ENCODE measurements around the gene SELENON. TPM values are rescaled to one million over a fixed set of nuclear protein-coding genes. Genes with fewer than 3 reads are reported as not detected.

SELENON gene
- total and polyA plus RNA-seq, 2 of the 13 experiments (the other 11 are each of a cell fraction or from before 2014, with no cell fraction given) = 3.8 to 8.0 TPM

DNA sequence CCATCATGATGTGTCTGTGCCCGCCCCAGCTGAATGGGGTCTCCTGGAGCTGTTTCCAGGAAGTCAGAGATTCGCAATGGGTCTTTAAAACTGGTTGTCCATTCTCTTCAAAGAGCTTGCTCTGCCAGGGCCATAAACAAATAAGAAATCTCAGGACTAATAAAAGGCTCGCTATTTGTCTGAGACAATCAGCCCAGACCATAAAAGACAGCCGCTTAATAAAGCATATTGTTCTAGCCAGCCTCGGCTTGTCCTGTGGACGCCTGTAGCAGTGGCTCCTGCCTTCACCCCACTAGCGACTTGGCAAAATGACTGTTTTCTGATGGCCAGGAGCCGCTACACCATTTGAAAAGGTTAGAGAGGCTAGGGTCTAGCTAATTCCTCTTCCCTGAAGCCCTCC, 20.6 kb upstream of the SELENON start:
- Histone ChIP-seq H3K27ac (ENCODE audit: extremely low read length, insufficient read depth, low read length) (no peak overlapping the region), H3K9ac (ENCODE audit: insufficient read depth, low read depth, low read length) (no peak overlapping the region), H2AFZ (ENCODE audit: low read length) (no peak overlapping the region), H4K20me1 (ENCODE audit: insufficient read depth, low read length) (no peaks in the 10 kb centered on the region), H3K4me2 (ENCODE audit: low read depth, low read length) (no peak overlapping the region), H3K79me2 (ENCODE audit: insufficient read depth, low read length) (no peaks in the 10 kb centered on the region), H3K4me3 (replicated peaks in 1 of 3; ENCODE audit: insufficient read depth in 1 of 3, low read depth in 2 of 3, low read length in 3 of 3) (no peak overlapping the region), H3K27me3 (ENCODE audit: control insufficient read depth in 1 of 2, insufficient read depth in 2 of 2, low read length in 2 of 2) (peaks cover 0 to 32% of the 10 kb centered on the region in 2 experiments; a peak in 4 of 5 replicates), H3K4me1 (ENCODE audit: insufficient read depth, low read length) (peaks cover 32% of the 10 kb centered on the region), H3K9me3 (ENCODE audit: low read length) (no peaks in the 10 kb centered on the region), H3K36me3 (replicated peaks in 1 of 2; ENCODE audit: control insufficient read depth in 1 of 2, insufficient read depth in 2 of 2, low read length in 2 of 2) (no peaks in the 10 kb centered on the region)
- POLR2A ChIA-PET = no interaction called here
- in situ Hi-C loops (cut with HindIII; ENCODE audit: extremely low pct_ligation_motif_present, low pct_unique_long_range_greater_than_20kb) = no loop called here
- intact Hi-C loops (cut with micrococcal nuclease; ENCODE audit: unreplicated experiment) = loop anchor here (10.0 kb wide), 1 partner anchor 85 kb away; no protein-coding TSS in a partner anchor
- WGBS (ENCODE audit: low lambda C conversion rate) = 56% methylated on average over 8 of the region's 8 CpGs
- CTCF ChIA-PET (ENCODE audit: low intra/inter-chr PET ratio, low total read pairs) = no interaction called here
- ATAC-seq (no peak), FAIRE-seq (no peak), DNase-seq (ENCODE audit: low spot score) (no peak)
- no peak for TF ChIP-seq ZNF34 (CRISPR knock-in tag; IDR thresholded peaks at IDR 0.05; ENCODE audit: borderline replicate concordance)
- TF ChIP-seq, protein P1, sequence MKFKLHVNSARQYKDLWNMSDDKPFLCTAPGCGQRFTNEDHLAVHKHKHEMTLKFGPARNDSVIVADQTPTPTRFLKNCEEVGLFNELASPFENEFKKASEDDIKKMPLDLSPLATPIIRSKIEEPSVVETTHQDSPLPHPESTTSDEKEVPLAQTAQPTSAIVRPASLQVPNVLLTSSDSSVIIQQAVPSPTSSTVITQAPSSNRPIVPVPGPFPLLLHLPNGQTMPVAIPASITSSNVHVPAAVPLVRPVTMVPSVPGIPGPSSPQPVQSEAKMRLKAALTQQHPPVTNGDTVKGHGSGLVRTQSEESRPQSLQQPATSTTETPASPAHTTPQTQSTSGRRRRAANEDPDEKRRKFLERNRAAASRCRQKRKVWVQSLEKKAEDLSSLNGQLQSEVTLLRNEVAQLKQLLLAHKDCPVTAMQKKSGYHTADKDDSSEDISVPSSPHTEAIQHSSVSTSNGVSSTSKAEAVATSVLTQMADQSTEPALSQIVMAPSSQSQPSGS (CRISPR knock-in tag; IDR thresholded peaks at IDR 0.05) = no peak
- TF ChIP-seq, protein P2, sequence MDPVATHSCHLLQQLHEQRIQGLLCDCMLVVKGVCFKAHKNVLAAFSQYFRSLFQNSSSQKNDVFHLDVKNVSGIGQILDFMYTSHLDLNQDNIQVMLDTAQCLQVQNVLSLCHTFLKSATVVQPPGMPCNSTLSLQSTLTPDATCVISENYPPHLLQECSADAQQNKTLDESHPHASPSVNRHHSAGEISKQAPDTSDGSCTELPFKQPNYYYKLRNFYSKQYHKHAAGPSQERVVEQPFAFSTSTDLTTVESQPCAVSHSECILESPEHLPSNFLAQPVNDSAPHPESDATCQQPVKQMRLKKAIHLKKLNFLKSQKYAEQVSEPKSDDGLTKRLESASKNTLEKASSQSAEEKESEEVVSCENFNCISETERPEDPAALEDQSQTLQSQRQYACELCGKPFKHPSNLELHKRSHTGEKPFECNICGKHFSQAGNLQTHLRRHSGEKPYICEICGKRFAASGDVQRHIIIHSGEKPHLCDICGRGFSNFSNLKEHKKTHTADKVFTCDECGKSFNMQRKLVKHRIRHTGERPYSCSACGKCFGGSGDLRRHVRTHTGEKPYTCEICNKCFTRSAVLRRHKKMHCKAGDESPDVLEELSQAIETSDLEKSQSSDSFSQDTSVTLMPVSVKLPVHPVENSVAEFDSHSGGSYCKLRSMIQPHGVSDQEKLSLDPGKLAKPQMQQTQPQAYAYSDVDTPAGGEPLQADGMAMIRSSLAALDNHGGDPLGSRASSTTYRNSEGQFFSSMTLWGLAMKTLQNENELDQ (CRISPR knock-in tag; IDR thresholded peaks at IDR 0.05; ENCODE audit: borderline replicate concordance) = no peak
- TF ChIP-seq, protein P3, sequence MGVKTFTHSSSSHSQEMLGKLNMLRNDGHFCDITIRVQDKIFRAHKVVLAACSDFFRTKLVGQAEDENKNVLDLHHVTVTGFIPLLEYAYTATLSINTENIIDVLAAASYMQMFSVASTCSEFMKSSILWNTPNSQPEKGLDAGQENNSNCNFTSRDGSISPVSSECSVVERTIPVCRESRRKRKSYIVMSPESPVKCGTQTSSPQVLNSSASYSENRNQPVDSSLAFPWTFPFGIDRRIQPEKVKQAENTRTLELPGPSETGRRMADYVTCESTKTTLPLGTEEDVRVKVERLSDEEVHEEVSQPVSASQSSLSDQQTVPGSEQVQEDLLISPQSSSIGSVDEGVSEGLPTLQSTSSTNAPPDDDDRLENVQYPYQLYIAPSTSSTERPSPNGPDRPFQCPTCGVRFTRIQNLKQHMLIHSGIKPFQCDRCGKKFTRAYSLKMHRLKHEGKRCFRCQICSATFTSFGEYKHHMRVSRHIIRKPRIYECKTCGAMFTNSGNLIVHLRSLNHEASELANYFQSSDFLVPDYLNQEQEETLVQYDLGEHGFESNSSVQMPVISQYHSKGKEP (CRISPR knock-in tag; IDR thresholded peaks at IDR 0.05) = no peak
- BruUV-seq (replicated peaks) = no TSS peak
